PC-3 (cell line): ENCODE data around the gene KRT33A.

Experiments
- CTCF ChIP-seq: fragments of 300-600 bp; sonication (generic); conservative IDR thresholded peaks from 2 replicates; pipeline ENCODE4 v1.5.1; 2017; ENCODE audit warnings: antibody characterized with exemption, low read depth, mild to moderate bottlenecking, low read length
- EZH2 ChIP-seq: fragments of 300-600 bp; sonication (generic); IDR thresholded peaks from one replicate; pipeline ENCODE4 v1.6.1; 2017; ENCODE audit warnings: antibody characterized with exemption, mild to moderate bottlenecking, low read length; ENCODE audit not compliant: unreplicated experiment
- EZH2phosphoT487 ChIP-seq: fragments of 300-600 bp; sonication (generic); IDR thresholded peaks from 2 replicates; pipeline ENCODE4 v1.6.1; 2018; ENCODE audit warnings: mild to moderate bottlenecking, antibody characterized with exemption, low read length, borderline replicate concordance

GRCh38 chr17:41304091-41304490 is 46.5 kb downstream of the KRT33A start:
- TF ChIP-seq CTCF = no peak
- TF ChIP-seq EZH2 = no peak
- no peak for TF ChIP-seq EZH2phosphoT487
